ENCODE results near the gene THBS1.

The THBS1 gene

DNA sequence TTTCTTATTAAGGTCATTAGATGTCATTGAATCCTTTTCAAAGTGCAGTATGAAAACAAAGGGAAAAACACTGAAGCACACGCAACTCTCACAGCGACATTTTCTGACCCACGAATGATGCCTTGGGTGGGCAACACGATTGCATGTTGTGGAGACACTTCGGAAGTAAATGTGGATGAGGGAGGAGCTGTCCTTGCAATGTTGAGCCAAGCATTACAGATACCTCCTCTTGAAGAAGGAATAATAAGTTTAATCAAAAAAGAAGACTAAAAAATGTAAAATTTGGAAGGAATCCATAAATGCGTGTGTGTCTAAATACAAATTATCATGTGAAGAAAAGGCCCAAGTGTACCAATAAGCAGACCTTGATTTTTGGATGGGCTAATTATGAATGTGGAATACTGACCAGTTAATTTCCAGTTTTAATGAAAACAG lies 16.9 kb downstream of the THBS1 start:
- H3K4me2 ChIP-seq (ENCODE audit: low read length), result no peak overlapping the region
- H3K9me2 ChIP-seq (ENCODE audit: low read depth, low read length), result no peaks in the 10 kb centered on the region
- no peaks in the 10 kb centered on the region for H3K27me3 ChIP-seq (ENCODE audit: insufficient read depth, low read length)
- H3K79me2 ChIP-seq (ENCODE audit: insufficient read depth, low read length), result no peaks in the 10 kb centered on the region
- H3K36me3 ChIP-seq (ENCODE audit: insufficient read depth, low read length), result no peaks in the 10 kb centered on the region
- H3F3A ChIP-seq (ENCODE audit: insufficient read depth, low read length), result no peaks in the 10 kb centered on the region
- H4K20me1 ChIP-seq (ENCODE audit: insufficient read depth, low read length), result no peaks in the 10 kb centered on the region
- no peaks in the 10 kb centered on the region for H3K4me1 ChIP-seq (ENCODE audit: insufficient read depth, low read length, severe bottlenecking)
- no peak overlapping the region for H3K9ac ChIP-seq (ENCODE audit: low read length)
- no peak overlapping the region for H3K27ac ChIP-seq (ENCODE audit: low read depth, low read length, poor library complexity, severe bottlenecking)
- no peaks in the 10 kb centered on the region for H3K9me3 ChIP-seq (ENCODE audit: low read length)
- H2AFZ ChIP-seq (ENCODE audit: low read length), result no peak overlapping the region
- TF ChIP-seq, protein P1, sequence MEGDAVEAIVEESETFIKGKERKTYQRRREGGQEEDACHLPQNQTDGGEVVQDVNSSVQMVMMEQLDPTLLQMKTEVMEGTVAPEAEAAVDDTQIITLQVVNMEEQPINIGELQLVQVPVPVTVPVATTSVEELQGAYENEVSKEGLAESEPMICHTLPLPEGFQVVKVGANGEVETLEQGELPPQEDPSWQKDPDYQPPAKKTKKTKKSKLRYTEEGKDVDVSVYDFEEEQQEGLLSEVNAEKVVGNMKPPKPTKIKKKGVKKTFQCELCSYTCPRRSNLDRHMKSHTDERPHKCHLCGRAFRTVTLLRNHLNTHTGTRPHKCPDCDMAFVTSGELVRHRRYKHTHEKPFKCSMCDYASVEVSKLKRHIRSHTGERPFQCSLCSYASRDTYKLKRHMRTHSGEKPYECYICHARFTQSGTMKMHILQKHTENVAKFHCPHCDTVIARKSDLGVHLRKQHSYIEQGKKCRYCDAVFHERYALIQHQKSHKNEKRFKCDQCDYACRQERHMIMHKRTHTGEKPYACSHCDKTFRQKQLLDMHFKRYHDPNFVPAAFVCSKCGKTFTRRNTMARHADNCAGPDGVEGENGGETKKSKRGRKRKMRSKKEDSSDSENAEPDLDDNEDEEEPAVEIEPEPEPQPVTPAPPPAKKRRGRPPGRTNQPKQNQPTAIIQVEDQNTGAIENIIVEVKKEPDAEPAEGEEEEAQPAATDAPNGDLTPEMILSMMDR (IDR thresholded peaks at IDR 0.05; ENCODE audit: low read length), result no peak
- no peak for TF ChIP-seq EZH2 (IDR thresholded peaks at IDR 0.05; ENCODE audit: borderline replicate concordance, low read length)
- H3K4me3 ChIP-seq (ENCODE audit: low read depth, low read length, poor library complexity, severe bottlenecking), result no peak overlapping the region

DNA sequence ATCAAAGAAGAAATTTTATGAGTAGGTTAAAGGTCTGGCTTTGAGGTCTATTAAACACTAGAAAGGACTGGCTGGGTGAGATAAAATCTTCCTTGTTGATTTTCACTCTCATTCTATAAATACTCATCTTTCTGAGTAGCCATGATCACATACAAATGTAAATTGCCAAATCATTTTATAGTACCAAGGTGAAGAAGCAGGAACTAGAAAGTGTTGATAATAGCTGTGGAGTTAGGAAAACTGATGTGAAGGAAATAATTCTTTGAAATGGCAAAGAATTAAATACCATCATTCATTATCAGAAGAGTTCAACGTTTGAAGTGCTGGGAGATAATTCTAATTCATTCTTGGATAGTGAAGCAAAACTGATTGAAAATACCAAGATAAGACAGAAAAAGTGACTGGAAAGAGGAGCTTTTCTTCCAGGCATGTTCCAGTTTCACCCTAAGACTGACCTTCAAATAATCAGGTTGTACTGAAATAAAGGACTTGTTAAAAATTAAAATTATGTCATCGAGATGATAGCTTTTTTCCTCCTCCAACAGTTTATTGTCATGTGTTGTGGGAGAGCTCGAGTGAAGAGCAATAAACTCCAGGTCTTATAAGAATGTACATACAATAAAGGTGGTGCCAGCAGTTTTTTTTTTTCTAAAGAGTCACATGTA lies 17.4 kb downstream of the THBS1 start:
- H3F3A ChIP-seq (ENCODE audit: insufficient read depth, low read length), result no peaks in the 10 kb centered on the region
- H3K9me2 ChIP-seq (ENCODE audit: low read depth, low read length), result no peaks in the 10 kb centered on the region
- H2AFZ ChIP-seq (ENCODE audit: low read length), result no peak overlapping the region
- no peaks in the 10 kb centered on the region for H3K79me2 ChIP-seq (ENCODE audit: insufficient read depth, low read length)
- H3K36me3 ChIP-seq (ENCODE audit: insufficient read depth, low read length), result no peaks in the 10 kb centered on the region
- H3K4me3 ChIP-seq (ENCODE audit: low read depth, low read length, poor library complexity, severe bottlenecking), result no peak overlapping the region
- no peak overlapping the region for H3K27ac ChIP-seq (ENCODE audit: low read depth, low read length, poor library complexity, severe bottlenecking)
- no peaks in the 10 kb centered on the region for H3K9me3 ChIP-seq (ENCODE audit: low read length)
- TF ChIP-seq EZH2 (IDR thresholded peaks at IDR 0.05; ENCODE audit: borderline replicate concordance, low read length), result no peak
- TF ChIP-seq, protein P1 (IDR thresholded peaks at IDR 0.05; ENCODE audit: low read length), result no peak
- H3K4me1 ChIP-seq (ENCODE audit: insufficient read depth, low read length, severe bottlenecking), result no peaks in the 10 kb centered on the region
- no peaks in the 10 kb centered on the region for H4K20me1 ChIP-seq (ENCODE audit: insufficient read depth, low read length)
- no peak overlapping the region for H3K4me2 ChIP-seq (ENCODE audit: low read length)
- H3K27me3 ChIP-seq (ENCODE audit: insufficient read depth, low read length), result no peaks in the 10 kb centered on the region
- no peak overlapping the region for H3K9ac ChIP-seq (ENCODE audit: low read length)

DNA sequence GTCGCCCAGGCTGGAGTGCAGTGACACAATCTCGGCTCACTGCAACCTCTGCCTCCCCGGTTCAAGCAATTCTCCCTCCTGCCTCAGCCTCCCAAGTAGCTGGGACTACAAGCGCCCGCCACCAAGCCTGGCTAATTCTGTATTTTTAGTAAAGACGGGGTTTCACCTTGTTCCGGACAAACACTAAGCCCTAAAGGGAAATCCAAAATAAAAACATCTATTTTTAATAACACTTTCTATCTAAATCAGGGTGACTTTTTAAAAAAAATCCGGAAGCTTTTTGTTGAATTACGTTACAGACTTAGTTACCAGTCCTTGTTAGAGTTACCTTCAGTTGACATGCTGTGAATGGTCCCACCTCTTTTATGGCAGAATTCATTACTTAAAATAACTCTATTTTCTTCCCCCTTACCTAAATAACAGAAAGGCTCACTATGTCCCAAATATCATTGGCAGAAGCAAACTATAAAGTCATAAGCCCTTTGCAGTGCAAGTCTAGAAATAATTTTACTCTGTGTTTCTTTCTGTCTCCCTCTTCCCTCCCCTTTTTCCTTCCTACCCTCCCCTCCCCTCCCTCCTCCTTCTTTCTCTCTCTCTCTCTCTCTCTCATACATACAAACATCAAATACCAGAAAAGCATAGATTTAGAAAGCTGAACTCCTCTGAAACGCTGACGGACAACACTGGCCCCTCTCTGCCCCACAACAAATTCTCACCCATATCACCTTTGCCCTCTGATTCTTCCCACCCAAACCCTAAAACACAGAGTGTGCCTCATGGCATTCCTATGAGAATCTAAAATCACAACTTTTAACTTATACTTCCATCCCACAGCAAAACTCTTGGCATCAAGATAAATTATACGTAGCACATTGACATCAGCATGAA lies 18.3 kb downstream of the THBS1 start:
- Histone ChIP-seq H3K4me3 (ENCODE audit: low read depth, low read length, poor library complexity, severe bottlenecking) (no peak overlapping the region), H3K27me3 (ENCODE audit: insufficient read depth, low read length) (no peaks in the 10 kb centered on the region), H3K79me2 (ENCODE audit: insufficient read depth, low read length) (no peaks in the 10 kb centered on the region), H3K9me3 (ENCODE audit: low read length) (no peaks in the 10 kb centered on the region), H3K36me3 (ENCODE audit: insufficient read depth, low read length) (no peaks in the 10 kb centered on the region), H2AFZ (ENCODE audit: low read length) (no peak overlapping the region), H3K4me1 (ENCODE audit: insufficient read depth, low read length, severe bottlenecking) (no peaks in the 10 kb centered on the region), H3K9me2 (ENCODE audit: low read depth, low read length) (no peaks in the 10 kb centered on the region), H3K27ac (ENCODE audit: low read depth, low read length, poor library complexity, severe bottlenecking) (no peak overlapping the region), H3K4me2 (ENCODE audit: low read length) (no peak overlapping the region), H3K9ac (ENCODE audit: low read length) (no peak overlapping the region), H4K20me1 (ENCODE audit: insufficient read depth, low read length) (no peaks in the 10 kb centered on the region), H3F3A (ENCODE audit: insufficient read depth, low read length) (no peaks in the 10 kb centered on the region)
- no peak for TF ChIP-seq EZH2 (IDR thresholded peaks at IDR 0.05; ENCODE audit: borderline replicate concordance, low read length)
- TF ChIP-seq, protein P1 (IDR thresholded peaks at IDR 0.05; ENCODE audit: low read length), result no peak
